Activated CD4-positive, alpha-beta T cell treated with anti-CD3 and anti-CD28 coated beads, Interleukin-2, amount 50 U/mL, for 48 hours (primary cell): Measurements from ENCODE around the gene SHOC2.
"Not testable (repeated sequence)": the region's sequence is repeated elsewhere in the genome, so short reads cannot be mapped to it uniquely, and the experiment has no call there.

ENCODE experiments used
- DNase-seq, 2 experiments: peaks; one replicate each; pipeline ENCODE4 v3.0.0-alpha.2; 2020

The SHOC2 gene

DNA sequence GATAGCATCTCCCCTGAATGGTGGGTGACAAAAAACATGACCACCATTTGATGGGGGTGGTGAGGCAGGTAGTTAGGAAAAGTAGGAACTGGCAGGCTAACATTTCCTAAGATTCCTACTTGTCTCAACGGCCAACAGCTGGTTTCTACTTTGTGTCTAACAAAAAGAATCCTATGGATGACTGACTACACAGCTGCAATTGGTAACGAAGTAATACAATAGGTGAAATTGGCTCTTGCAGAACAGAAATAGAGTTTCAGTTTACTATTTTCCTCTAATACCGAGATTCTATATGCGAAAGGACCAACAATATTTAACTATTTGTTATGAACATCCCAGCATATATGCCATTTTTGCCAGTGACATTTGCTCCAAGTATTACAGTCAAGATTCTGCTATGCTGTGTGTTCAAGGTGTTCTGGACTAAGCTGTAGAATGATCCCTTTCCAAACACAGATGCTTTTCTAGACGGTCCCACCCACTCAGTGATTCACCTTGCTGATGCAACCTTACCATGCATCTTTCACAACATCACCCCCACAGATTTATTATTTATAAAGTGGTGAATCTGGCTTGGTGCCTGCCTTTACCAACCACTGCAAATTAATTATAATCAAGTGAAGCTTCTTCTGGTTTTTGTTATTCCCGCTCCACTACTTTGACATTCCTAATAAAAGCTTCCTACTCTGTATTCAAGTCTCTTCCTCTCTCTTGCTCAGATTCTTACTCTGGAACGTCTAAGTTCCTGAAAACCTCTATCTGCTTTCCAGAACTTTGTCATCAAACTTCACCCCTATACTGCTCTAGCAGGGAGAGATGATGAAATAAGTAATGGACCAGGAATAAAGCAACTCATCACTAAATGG is 17.2 kb upstream of the SHOC2 start:
- peak; percentile 22 to 26 for DNase-seq

DNA sequence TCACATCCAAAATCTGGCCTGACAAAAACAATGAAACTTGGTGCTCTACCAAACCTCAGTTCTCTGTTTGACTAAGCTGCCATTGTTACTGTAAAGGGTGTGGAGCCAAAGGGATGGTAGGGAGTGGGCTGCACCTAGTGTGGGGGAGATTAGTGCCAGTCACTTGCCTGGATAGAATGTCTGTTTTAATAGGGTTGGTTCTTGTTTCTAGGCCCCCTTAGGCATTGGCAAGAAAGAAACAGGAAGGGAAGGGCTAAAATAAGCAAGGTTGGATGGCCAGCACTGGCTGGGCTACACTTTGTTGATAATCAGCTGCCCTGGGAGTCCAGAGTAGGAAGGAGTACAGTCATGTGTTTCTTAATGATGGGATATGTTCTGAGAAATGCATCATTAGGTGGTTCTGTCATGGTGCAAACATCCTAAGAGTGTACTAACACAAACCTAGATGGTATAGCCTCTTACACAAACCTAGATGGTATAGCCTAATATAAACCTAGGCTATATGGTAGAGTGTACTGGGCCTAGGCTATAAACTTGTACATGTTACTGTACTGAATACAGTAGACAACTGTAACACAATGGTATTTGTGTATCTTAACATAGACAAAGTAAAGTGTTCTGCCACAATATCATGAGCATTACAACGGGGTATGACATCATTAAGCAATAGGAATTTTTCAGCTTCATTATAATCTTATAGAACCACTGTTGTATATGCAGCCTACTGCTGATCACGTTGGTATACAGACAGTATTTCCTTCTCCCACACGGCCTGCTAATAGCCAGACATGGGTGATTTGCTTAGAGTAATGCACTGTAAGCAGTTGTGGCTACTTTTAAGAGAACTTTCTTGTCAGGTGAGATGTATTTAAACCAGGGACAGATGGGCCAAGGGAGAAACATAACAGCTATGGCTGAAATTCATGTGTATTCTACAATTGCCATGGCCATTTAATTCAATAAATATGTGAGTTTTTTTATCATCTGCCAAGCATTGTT is 15.8 kb upstream of the SHOC2 start:
- DNase-seq, result peak; percentile 17 to 24

DNA sequence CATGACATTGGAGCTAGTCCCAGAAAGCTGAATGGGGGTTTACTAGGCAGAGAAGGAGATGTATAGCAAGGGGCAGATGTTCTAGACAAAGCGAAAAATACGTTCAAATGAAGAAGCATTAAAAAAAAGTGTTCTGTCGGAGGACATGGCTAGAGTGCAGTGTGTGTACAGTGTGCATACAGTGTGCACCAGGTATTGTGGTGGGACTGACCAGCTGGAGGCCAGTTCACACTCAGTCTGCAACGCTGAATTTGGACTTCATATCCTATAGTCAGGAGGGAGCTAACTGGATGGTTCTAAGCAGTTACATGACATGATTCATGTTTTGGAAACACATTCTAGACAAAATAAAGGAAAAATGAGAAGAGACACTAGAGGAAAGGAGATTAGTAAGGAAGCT is 9.3 kb upstream of the SHOC2 start:
- DNase-seq, result no peak

DNA sequence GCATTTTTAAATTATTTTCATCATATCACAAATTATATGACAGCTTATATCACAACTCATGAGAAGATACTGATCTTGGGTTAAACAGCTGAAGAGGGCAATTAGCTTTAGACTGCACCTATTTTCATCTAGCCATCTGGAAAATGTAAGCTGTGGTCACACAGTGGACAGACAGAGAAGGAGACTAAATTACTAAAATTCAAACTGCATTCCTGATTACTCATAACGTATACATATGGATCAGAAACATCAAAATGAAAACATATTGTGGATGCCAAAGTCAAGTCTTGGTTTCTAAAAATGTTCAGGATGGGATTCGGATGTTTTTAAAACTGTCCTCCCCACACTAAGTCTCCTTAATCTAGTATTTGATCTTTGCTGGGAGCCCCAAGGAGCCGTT is 7.0 kb upstream of the SHOC2 start:
- DNase-seq, result no peak

DNA sequence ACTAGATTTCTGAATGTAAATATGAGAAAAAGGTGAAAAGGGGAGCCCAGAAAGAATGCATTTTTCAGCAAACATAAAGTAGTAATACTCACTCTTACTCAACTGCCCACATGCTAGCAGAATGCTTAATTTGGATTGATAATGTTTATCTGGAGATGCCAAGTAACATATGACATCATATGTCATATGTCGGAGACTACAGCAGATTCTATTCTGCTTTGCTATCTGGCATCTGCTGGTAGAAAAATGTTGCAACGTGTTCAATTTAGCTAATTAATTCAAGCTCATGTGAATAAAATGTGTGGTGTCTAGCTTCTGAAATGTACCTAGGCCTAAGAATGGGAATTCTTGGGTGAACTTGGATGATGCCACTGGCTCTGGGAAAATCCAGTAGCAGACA is 5.0 kb upstream of the SHOC2 start:
- DNase-seq, result no peak

DNA sequence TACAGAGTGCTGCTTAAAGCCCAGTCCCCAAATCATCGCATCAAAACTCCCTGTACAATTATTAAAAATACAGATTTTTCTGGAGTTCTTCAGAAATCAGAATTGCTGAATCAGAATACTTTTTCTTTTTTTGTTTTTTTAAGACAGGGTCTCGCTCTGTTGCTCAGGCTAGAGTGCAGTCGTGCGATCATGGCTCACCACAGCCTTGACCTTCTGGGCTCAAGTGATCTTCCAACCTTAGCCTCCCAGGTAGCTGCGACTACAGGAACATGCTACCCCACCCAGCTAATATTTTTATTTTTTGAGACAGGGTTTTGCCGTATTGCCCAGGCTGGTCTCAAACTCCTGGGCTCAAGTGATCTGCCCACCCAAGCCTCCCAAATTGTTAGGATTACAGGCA is 4.4 kb upstream of the SHOC2 start:
- no peak for DNase-seq

DNA sequence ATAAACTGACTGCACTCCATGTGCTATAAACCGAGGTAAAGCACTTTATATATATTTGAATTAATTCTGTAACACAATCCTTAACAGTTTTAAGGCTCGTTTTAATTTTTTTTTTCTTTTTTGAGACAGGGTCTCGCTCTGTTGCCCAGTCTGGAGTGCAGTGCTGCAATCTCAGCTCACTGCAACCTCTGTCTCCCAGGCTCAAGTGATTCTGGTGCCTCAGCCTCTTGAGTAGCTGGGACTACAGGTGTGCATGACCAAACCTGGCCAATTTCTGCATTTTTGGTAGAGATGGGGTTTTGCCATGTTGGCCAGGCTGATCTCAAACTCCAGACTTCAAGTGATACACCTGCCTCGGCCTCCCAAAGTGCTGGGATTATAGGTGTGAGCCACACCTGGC is 3.8 kb upstream of the SHOC2 start:
- not testable (repeated sequence) for DNase-seq

DNA sequence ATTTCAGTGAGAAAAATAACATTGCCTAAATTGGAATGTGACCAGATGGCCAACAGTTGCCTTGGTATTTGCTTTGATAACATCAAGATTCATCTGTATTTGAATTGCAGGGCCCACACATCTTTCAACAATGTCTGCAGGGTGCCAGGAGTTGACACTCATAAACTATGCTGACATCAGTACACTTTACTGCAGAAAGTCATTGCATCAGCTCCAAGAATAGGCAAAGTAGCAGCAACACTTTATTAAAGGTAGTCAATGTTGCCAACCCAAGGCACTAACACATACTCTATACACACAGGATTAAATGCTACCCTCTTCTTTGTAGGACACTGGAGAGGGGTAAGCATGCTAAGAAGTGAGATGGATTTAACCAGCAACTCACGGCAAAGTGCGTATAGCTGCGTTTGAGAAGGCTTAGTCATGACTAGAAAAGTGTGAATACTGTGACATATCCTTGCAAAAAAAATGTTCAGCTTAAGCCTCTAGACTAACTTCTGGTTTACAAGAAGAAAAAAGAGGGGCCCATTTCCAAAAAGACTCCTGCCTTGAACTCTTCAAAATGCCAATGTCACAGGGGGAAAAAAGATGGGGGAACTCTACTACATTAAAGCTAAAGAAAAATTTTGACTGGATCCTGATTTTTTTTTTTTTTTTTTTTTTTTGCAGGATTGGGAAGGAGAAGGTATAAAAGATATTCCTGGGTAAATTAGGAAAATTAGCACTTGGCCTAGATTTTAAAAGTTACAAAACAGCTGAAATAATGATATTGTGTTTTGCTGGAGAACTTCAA is 2.7 kb upstream of the SHOC2 start:
- DNase-seq, result no peak

DNA sequence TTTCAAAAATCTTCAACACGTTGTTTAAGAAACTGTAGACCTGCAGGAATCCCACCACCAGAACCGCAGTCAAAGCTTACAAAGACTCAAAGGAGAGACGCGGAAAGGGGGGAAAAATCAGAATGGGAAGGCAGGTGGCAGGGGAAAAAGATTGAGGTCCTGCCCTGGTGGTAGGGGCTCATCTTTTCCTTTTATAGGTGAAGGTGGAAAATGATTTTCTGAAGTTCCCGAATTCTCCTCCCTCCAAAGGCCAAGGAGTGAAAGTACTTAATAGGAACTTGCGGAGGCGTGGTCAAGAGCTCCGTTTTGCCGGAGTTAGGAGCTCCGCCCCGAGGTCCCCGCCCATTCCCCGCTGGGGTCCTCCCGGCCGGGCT is 1.1 kb upstream of the SHOC2 start:
- peak; percentile 91 to 94 for DNase-seq

DNA sequence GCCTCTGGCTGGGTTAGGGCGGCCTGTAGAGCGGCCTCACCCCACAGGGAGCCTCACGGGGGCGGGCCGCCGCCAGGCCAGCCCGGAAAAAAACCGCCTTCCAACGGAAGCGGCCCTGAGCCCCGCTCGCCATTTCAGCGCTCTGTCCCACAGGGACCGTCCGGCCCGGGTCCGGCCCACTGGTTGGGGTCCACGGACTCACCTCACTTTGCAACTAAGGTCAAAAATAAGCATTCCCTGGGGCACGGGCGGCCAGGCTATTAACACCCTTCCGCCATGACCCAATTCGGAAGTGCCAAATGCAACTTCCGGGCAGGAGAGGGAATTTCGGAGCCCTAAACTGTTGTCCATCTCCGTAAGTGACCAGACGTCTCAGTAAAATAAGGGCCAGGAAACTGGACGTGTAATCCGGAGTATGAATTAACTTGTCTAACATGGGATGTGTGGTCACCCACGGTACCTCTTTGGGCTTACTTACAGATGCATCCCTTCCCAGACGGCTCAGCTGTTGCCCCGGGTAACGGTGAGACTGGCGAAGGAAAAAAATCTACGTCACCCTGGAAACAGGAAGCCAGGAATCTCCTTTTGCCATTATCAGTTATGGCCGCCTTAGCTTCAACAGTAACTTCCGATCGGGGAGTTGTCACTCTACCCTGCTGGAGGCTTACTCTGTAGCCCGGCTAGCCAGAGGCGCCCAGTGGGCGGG is 608 bp upstream of the SHOC2 start, which contains the start of gene BBIP1:
Gene BBIP1 (minus strand): TSS at position 538 of the 706 bp plus-strand sequence. CDS start 1,023 bp downstream, outside the sequence.
- no peak for DNase-seq

DNA sequence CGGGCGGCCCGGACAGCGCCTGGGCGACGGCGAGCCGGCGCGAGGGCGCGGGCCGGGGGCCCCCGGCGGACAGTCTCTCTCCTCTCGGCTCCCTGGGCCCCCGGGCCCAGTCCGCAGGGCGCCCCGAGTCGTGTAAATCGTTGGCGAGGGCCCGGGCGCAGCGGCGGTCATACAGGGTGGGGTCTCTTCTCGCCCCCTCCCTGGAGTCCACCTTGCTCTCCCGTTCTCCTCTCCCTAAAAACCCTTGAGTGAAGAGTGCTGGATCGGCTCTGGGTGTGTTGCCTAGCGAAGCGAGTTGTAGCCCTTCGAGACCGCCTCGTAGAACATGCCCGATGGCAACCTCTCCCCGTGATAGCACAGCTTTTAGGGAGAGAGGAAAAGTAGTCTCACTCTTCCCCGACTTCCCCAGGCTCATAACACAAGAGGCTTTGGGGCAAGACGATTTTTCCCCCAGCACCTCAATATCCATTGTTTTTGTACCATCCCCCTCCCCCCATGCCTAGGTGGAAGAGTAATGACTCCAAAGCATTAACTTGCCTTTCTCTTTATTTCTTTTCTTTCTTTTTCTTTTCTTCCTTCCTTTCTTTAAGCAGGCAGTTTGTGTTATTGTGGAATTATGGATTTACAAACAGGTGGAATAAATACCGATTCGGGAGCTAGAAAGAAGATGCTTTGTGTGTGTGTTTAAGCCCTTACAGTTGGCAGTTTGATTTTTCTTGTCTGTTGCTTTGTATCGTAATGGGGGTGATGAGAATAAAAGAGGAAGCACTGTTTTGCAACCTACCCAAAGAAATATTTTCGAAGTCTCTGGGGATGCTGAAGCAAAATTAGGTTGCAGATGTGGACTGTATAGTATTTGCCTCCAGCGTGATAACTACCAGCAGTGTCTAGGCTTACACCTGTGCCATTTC is 822 bp downstream of the SHOC2 start:
- peak; percentile 21 to 30 for DNase-seq

DNA sequence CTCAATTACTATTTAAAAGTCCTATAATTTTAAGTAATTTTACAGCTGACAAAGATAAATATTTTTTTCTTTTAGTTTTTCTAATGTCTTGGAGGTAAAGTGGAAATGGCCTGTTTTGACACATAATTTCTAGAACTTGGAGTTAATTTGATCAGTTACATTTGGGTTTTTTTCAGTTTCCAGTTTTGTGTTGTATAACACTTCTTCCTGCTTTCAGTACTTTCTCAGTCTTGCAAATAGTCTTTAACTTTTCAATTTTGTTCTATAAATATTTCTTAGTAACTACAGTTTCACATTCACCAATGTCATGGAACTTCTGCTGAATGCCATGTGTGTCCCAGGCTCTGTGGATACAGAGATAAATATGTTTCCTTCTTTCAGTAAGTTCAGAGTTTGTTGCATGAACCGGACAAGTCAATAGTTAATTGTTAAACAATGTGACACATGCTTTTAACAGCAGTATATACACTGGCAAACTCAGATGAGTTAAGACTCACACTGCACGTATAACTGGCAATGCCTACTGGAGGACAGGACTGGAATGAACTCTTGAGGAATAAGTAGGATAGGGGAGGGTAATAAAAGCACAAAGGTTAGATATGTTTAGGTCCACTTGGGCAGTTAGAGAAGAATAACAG is 4.6 kb downstream of the SHOC2 start:
- no peak for DNase-seq

DNA sequence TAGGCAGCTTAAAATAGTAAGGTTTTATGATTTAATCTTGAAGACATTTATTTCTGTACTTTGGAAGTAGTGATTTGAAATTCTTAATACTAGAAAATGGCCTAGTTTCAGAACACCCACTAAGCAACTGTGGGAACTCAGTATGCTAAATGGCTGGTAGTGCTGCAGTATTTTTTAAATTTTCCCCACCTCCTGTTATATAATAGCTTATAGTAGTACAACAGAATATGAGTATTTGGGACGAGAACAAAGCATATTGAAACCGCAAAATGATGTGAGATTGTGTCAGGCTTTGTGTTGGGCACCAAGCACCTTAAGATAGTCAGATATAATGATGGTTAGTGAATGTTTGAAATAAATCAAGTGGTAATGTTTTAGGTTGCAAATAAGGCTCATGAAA is 8.1 kb downstream of the SHOC2 start:
- no peak for DNase-seq

DNA sequence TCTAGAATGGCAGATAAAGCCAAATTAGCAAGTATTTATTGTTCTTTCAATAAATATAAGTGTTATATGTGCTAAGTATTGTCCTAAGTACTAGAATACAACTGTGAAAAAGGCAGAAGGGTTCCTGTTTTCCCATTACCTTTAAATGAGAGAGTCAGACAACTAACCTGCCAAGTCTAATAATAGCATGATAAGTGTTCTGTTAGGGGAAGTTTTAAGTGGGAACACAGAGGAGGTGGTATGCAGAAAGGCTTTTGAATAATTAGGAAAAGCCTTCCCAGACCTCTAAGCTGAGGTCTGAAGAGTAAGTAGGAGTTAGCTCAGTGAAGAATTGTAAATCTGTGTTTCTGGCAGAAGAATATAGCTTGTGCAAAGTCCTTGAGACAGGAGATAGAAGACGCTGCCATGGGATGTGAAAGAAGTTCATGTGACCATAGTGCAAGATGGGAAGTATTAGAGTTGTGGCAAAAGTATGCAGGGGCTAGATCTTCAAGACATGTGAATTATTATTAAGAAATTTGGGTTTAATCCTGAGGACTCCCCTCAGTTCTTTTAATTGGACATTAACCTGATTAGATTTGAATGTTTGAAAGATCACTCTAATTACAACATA is 12.5 kb downstream of the SHOC2 start:
- no peak for DNase-seq

DNA sequence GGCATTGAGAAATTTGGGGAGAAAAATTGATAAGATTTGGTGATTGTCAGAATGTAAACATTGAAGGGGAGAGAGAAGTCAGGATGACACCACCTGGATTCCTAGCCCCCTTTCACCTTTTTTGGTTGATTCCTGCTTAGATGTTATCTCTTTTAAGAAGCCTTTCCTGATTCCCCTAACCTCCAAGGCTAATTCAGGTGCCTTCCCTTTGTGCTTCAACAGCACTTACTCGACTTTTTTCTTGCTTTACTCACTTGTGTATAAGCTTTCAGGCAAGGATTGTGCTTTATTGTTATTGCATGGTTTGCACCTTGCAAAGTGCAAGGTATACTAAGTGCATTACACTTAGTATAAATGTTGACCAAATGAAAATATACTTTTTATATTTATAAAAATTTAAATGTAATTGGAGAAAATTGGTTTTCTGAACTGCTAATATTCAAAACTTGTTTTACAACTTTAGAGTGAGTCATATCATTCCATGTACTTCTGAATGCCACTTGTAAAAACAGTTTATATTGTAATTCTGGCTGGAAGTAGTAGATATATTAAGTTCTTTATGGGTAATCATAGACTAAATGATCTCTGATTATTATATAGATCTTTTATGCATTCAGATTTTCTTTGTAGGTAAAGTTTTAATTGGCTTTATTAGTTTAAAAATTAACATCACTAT is 13.2 kb downstream of the SHOC2 start:
- DNase-seq, result no peak

DNA sequence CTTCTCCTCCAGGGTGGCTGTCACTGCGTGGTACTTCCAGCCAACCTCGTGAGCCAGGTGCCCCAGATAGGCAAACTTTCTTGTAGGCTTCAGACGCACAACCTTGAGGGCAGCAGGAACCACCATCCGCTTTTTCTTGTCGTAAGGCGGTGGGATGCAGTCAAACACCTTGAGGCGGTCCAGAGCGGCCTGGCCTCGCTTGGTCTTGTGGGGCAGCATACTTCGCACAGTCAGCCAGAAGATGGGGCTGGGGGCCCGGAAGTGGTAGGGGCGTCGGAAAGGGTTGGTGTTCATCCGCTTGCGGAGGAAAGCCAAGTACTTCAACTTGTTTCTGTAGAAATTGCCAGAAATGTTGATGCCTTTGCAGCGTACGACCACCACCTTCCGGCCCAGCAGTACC is 17.4 kb downstream of the SHOC2 start:
- no peak for DNase-seq

DNA sequence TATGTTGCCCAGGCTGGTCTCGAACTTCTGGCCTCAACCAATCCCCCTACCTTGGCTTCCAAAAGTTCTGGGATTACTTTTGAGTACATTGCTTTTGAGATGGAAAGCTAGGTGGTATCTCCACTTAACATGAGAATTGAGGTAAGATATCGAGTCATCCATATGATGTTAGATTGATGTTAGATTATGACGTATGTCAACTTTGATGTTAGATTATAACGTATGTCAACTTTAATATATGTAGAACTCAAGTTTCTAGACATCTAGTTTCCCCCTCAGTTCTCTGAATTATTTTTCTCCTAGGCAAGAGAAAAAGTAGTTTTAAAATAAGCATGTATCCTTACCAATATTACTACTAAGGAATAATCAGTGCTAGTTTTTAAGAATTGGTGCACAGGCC is 20.0 kb downstream of the SHOC2 start:
- DNase-seq, result no peak

DNA sequence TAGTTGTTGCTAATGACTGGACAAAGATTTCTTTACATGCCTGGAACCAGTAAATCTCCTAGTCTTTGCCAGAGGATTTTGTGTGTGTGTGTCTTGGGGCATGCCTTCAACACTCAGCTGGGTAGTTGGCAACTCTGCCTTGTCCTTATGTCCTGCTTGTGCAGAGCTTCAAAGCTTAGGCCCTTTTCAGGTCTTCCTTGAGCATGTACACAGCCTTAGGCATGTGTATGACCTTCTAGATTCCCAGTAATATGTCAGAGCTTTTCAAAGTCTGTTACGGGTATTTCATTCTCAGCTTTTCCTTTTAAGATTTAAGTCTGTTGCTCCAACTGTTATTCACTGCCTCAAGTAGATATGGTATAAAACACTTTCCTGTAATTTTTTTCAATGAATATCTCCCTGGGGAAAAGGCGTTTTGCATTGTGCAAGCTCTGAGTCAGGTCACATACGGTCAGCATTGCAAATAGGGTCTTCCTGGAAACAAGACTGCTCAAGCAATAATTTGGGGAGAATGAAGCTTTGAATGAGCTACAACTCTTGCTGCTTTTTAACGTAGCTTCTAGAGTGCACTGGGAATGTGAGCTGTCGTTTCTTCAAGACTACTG is 25.5 kb downstream of the SHOC2 start:
- no peak for DNase-seq

DNA sequence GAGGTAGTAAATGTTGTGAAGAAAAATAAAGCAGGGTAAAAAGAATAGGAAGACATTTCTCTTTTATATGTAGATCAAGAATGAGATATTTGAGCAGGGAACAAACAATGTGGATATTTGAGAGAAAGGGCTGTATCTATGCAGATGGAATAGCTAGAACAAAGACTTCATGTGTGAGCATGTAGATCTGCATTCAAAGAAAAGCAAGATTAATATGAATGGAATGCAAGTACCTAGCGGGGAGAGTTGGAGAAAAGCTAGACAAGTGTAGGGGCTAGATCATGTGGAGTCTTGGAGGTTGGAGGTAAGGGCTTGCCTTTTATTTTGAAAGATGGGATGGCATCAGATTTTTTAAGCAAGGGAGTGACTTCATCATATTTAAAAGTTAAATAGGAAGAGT is 27.1 kb downstream of the SHOC2 start:
- no peak for DNase-seq
